Measurements from ENCODE around the gene SUCLG1.

SUCLG1 gene

DNA sequence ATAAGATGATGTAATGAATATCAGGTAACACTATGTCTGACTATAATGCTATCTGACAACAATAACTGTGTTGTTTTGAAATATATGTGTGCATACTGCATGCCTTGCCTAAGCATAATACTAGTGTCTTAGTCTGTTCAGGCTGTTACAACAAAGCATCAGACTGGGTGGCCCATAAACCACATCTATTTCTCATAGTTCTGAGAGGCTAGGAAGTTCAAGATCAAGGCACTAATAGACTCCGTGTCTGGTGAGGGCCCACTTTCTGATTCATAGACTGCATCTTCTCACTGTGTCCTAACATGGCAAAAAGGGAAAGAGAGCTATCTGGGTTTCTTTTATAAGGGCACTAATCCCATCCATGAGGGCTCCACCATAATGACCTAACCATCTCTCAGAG is 80.1 kb downstream of the SUCLG1 start:
- DNase-seq (ENCODE audit: low read depth) = no peak
- Histone ChIP-seq H3K27me3 (replicated peaks; ENCODE audit: control insufficient read depth, insufficient read depth, low read length) (no peaks in the 10 kb centered on the region), H3K4me1 (ENCODE audit: control insufficient read depth, insufficient read depth, low read length) (no peaks in the 10 kb centered on the region), H3K36me3 (ENCODE audit: control insufficient read depth, insufficient read depth, low read length, severe bottlenecking) (no peaks in the 10 kb centered on the region), H3K9ac (ENCODE audit: low read length) (no peak overlapping the region), H3K4me3 (ENCODE audit: low read length) (no peak overlapping the region), H3K9me3 (ENCODE audit: control insufficient read depth, low read length) (no peaks in the 10 kb centered on the region)

DNA sequence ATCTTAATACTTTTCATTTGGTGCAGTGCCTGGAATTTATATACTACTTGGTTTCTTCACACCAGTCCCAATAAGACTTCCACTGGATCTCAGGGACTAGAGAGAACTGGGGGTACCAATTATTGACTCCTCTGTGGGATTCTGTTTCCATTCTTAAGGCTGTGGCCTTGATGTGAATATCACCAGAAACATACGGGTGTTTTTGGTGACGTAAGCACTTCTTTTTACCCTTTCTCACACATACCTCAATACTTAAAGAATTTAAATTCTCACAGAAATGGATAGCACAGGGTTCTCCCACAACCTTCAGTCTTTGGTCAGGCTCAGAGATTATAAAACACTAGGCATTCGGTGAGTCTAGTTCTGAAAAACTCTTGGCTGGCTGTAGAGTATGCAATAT is 84.1 kb downstream of the SUCLG1 start:
- Histone ChIP-seq H3K4me1 (ENCODE audit: control insufficient read depth, insufficient read depth, low read length) (no peaks in the 10 kb centered on the region), H3K36me3 (ENCODE audit: control insufficient read depth, insufficient read depth, low read length, severe bottlenecking) (no peaks in the 10 kb centered on the region), H3K27me3 (replicated peaks; ENCODE audit: control insufficient read depth, insufficient read depth, low read length) (no peaks in the 10 kb centered on the region), H3K4me3 (ENCODE audit: low read length) (no peak overlapping the region), H3K9me3 (ENCODE audit: control insufficient read depth, low read length) (no peaks in the 10 kb centered on the region), H3K9ac (ENCODE audit: low read length) (no peak overlapping the region)
- DNase-seq (ENCODE audit: low read depth) = no peak

DNA sequence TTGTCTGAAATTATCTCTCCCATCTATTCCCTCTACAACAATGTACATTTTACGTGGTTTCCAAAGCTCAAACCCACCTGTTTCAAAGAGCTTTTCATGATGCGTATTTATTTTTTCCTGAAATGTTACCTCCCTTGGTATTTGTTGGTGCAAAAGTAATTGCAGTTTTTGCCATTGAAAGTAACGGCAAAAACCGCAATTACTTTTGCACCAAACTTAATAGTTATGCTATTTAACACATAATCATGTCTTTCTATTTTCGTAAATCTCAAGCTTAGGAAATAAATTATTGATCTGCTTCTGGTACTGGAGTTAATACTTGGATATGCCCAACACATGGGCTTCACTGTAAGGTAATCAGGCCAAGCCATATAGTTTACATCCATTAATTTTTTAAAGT is 85.2 kb downstream of the SUCLG1 start:
- Histone ChIP-seq H3K9me3 (ENCODE audit: control insufficient read depth, low read length) (no peaks in the 10 kb centered on the region), H3K4me1 (ENCODE audit: control insufficient read depth, insufficient read depth, low read length) (no peaks in the 10 kb centered on the region), H3K27me3 (replicated peaks; ENCODE audit: control insufficient read depth, insufficient read depth, low read length) (no peaks in the 10 kb centered on the region), H3K36me3 (ENCODE audit: control insufficient read depth, insufficient read depth, low read length, severe bottlenecking) (no peaks in the 10 kb centered on the region), H3K4me3 (ENCODE audit: low read length) (no peak overlapping the region), H3K9ac (ENCODE audit: low read length) (no peak overlapping the region)
- DNase-seq (ENCODE audit: low read depth) = no peak
